ENCODE results near the gene MIPOL1.

Gene MIPOL1

GRCh38 chr14:37597914-37598746 lies 400.4 kb downstream of the MIPOL1 start:
- no peak for DNase-seq (ENCODE audit: low spot score)

GRCh38 chr14:37598747-37599506 lies 401.2 kb downstream of the MIPOL1 start:
- DNase-seq (ENCODE audit: low spot score), result no peak

GRCh38 chr14:37599507-37600368 lies 402.0 kb downstream of the MIPOL1 start:
- DNase-seq (ENCODE audit: low spot score), result no peak

GRCh38 chr14:37600880-37601741 lies 403.4 kb downstream of the MIPOL1 start:
- no peak for DNase-seq (ENCODE audit: low spot score)

GRCh38 chr14:37601865-37602264 lies 404.1 kb downstream of the MIPOL1 start:
- DNase-seq (ENCODE audit: low spot score), result no peak

Measured in CD4-positive, alpha-beta T cell treated with Interleukin-6 at 100 ng/mL for 8 hours (primary cell).